NCI-H2029 treated with DMSO at 0.1 percent for 48 hours (cell line): ENCODE measurements around the gene ATXN1.
A peak's percentile ranks its signal among the peaks of the same experiment; 100 is the strongest.

Source experiments
- DNase-seq: peaks from one replicate; lab custom pipeline; 2025; lab: John Stamatoyannopoulos, UW

ATXN1 gene

DNA sequence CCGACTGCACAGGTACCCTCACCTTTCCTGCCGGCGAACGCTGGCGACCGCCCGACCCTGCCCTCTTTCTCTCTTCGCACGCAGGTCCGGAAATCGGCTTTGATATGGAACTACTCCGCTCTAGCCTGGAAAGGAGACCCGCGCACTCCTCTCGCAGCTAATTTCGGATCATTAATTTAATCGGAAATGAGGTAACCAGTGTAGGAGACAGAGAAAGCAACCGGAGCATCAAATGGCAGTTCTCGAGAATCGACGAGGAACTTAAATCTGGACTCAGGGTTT is 949 bp upstream of the ATXN1 start:
- DNase-seq: peak; percentile 31

DNA sequence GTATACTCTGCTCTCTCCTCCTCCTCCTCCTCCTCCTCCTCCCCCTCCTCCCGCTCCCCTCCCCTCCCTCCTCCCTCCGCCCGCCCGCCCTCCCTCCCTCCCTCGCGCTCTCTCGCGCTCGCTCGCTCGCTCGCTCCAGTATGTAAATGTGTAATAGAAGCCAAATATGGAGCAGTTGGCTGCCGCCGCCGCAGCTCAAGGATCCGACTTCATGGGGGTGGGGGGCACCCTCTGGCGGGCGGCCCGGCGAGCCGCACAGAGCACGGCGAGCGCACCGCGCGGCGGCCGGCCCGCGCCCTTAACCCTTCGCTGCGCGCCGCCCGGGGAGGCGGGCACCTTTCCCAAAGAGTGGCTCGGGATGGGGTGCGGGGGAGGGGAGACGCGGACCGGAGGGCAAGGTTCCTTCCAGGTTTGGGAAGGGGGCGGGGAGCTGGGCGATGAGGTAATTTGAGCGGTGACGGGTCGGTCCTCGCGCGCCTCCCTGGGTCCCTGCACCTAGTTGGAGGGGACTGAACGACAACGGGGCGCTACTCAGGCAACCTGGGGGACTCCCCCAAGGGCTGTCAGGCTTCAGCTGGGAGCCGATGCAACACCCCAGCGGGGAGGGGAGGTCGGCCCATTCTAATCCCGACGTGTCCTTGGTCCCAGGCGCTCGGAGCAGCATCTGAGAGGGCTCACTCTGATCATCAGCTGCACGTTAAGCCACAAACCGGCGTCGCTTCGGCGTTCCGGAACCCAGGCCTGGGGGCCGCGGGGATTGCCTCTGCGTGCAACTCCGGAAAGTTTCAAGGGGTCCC is 409 bp upstream of the ATXN1 start:
- DNase-seq: no peak

DNA sequence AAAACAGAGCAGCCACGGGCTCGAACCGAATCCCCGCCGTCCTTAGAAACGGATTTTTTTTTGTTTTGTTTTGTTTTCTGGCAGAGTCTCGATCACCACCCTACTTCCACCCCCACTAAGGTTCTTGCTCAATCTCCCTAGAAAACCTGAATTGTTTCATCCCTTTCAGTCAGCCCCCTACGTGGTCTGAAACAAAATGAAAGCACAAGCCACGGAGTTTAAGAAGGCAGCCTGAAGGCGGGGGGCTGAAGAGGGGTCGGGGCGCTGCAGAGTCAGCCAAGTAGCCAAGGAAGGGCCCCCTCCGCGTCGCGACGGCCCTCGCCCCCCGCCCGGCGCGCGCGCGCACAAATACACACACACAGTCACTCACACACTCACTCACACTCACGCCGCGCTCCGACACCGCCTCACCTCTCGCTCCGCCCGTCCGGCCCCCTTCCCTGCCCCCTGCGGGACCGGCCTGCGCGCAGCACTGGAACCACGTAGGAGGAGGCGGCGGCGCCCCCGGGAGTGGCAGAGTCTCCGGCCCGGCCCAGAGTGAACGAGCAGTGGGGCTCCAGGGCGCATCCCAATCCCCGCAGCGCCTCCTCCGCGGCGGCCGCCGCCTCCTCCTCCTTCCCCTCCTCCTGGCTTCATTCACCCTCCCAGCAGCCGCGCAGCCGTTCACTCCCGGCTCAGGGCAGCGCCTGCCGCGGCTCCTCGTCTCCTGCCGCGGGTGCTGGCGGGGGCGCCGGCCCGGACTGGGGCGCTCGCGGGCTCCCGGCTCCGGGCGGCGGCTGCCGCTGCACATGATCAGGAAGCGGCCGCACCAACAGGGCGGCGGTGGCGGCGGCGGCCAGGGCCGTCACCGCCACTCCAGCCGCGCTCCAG is 1.4 kb downstream of the ATXN1 start:
- peak; percentile 18 for DNase-seq

DNA sequence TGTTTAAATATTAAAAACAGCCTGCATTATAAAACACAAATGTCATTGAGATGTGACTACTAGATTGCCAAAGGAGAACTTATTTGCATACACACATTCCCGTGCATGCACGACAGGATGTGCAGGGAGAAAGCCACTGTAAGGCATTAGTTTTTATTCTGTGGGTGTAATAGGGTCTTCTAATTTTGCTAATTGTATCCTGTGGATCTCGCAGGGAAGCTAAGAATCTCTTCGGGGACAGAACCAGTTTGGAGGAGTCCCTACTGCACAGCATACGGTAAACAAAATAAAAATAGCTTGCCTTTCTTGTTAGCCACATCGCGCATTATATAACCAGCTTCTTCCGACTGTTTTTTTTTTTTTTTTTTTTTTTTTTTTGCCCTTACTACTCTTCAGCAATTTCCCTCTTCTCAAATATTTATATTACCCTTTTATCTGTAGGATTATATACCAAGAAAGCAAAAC is 2.0 kb downstream of the ATXN1 start:
- DNase-seq: no peak

DNA sequence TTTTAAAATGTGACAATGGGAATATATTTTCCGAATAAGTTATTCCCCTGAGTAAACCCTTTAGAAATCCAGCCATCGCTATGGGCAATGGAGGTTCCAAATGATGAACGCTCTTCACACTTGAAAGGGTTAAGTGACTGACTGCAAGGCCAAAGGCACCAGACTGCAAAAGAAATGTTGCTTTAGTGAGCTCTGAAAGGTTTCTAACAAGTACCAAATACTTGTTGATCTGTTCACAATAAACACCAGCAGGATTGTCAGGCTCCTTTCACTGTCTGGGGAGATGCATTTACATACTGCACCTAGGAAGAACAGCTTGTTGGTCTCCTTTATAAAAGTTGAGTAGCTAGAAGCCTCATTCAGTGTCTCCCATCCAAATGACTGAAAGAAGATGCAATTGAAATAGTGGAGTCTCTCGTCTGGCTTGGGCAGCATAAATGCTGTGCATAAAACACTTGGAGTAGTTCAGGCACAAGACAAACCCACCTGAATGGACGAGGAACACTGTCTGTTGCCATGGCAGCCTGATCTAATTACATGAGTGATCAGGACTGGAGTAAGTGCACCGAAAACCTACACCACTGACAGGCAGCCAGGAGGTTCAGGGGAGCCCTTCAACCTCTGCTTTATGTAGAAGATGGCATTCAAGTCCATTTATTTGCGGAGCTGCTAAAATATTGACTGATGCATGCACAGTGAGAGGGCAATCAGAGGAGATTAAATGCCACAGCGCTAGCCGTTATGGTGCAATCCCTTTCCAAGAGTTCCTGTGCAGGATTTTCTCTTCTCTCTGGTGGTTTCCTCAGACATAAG is 2.9 kb downstream of the ATXN1 start:
- no peak for DNase-seq

DNA sequence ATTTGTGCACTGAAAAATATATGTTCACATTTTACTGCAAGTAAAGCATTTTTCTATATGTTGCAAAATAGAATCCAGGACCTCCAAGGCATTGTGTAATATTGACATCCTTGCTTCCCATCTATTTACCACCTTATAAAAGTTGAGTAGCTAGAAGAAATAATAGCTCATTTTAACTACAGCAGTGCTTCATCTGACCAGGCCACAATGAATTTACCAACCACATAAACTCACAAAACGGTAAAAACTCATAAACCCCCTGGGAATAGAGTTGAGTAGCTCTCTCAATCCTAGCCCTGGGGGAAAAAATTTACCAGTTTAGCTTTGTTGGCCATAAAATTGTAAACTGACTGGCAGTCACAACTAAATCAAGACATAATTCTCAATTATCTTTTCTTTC is 3.9 kb downstream of the ATXN1 start:
- no peak for DNase-seq

DNA sequence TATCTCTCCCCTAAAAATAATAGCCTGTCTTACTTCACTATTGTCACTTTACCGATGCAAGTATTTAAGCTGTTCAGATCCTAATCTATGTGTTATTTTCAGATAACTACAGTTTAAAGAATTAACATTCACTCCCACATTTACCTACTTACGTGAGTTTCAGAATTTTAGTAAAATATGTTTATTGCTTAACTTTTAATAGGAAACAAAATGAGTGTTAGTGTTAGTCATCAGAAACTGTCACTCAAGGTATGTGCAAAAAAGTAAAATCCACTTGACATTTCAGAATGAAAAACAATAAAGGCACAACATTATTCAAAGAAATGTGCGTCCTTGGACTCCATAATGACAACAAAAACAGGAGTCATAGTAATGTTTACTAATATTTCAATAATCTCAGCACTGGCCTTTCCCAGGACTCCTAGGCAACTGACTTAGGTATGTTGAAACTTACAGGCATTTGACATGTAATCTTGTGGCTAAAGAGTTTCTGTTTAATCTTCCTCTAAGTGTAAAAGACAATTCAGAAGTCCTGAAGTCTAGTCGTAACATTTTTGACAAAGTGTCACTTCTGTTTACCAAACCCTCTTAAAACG is 4.5 kb downstream of the ATXN1 start:
- no peak for DNase-seq

DNA sequence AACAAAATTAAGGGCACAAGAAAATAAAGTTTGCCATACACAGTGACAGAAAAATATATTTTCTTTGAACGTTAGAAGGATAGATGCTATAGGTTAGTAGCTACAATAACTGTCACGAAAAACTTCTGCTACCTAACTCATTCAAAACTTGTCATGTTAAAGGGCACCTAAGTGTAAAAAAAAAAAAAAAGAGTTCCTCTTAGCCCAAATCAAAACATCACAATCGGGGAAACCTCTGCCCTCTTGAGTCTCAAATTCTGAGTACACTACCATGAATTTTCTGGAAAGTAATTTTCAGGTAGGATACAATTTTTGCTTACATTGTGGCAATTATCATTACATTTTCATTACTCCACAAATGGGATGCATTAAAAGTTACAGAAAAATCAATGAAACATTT is 5.7 kb downstream of the ATXN1 start:
- no peak for DNase-seq

DNA sequence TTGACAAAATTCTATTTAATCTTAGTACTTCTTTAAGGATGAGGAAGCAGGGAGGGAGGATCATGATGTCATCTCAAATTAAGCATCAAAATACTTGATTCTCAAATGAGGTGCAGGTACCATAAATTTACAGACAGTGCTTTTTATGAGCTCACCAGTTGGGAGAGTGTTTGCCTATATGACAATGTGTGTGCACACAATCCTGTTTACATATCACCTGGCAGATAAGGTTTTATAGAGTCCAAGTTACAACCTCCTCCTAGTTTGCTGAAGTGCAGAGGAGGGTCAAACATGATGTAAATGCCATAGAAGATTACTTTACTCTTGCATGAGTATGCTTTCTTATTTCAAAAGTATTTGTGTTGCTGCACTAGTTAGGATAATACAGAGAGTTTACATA is 6.4 kb downstream of the ATXN1 start:
- DNase-seq: no peak

DNA sequence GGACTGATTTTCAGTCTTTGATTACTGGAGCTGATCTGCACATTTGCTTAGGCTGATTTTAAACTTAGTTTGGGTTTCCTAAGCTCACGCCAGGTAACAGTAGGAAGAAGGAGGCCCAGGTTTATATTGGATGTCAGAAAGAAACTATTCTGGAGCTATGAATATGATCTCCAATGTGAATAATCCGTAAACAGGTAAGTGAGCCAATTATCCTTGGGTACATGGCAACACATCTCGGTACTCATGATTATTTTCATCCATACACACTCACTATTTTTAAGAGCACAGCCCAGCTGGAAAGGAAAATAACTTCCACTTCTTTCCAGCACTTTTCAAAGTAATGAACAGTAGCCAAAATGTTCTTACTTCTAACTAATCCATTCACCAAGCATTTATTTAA is 7.0 kb downstream of the ATXN1 start:
- no peak for DNase-seq

DNA sequence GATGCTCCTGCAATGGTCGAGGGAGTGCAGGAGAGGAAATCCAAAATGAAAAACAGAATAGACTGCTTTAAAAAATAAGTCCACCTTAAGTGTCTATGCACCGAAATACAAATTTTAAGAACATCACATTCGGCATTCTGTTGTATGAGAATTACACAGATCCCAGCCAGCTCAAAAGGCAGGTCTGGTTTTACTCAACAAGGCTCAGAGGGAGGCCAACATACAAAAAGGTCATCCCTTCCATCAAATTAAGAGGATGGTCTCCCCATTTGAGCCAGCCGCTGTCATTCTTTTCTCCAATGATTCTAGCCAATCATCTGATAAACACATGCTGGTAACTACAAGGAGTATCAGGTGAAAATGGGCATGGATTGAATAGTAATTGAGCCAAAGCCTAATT is 7.9 kb downstream of the ATXN1 start:
- DNase-seq: no peak

DNA sequence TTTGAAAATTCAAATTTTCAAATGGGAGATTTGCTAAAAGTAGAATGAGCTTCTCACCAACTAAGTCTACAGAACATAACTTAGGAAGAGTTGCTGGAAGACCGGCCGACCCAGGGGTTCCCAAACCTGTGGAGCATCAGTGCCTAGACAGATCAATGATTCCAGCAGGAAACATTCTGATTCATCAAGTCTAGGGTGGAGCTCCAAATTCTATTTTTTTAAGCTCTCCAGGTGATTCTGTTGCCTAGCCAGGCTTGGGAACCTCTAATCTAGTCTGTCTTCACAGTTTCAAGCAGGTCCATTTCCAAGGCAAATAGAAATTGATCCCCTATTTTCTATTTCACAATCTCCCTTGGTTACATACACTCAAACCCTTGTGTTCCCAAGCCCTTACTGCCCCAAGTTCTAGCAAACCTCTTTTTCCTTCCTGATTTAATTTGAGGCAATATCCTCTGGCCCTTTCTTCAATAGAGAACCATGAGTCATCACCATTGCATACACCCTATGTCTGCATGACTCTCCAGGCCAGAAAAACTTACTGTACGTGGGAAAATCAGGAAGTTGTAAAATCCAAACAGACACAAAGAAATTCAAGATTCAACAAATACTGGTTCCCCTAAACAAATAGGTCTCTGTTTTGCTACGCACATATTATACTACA is 8.9 kb downstream of the ATXN1 start:
- DNase-seq: no peak

DNA sequence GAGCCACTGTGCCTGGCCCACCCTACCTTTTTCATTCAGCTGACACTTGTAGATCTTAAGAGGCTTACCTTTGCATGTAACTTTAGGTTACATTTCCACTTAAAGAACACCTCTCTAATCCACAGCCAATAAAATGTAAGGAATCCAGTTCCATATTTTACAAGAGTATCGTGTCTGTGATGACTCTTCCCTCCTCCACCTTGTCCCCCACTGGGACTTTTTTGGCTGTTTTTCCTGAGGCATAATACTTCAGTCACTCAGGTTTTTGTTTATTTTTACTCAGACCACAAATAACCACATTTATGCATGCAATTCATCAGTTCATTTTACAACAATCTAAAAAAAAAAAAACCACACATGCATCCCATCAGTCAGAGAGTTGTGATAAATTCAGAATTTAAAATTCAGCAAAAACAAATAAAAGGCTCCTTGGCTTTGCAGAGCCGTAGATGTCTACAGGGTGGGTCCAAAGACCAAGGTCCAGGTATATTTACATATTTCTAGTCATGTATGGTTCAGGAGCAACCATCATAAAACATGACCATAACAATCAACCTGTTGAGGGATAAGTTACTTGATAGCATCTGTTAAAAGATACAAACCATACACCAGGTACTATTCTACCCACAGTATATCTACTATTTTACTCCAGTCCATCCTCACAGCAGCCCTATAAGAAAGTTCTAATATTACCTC is 9.9 kb downstream of the ATXN1 start:
- no peak for DNase-seq

DNA sequence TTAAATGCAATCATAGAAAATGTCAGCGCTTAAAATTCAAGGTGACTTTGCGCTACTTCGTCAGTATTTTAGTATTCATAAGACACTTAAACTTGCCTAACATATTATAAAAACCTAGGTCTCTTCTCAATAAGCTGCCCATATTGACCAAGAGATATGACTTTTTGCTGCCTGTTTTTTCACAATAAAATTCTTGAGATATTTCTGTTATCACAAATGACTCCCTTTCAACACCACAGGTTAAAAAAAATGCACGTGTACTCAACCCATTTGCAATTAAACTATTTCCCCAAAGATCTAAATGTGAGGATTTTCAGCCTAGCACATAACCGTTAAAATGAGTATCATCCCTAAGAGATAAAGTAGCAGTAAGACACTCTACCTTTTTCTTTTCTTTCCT is 10.7 kb downstream of the ATXN1 start:
- no peak for DNase-seq

DNA sequence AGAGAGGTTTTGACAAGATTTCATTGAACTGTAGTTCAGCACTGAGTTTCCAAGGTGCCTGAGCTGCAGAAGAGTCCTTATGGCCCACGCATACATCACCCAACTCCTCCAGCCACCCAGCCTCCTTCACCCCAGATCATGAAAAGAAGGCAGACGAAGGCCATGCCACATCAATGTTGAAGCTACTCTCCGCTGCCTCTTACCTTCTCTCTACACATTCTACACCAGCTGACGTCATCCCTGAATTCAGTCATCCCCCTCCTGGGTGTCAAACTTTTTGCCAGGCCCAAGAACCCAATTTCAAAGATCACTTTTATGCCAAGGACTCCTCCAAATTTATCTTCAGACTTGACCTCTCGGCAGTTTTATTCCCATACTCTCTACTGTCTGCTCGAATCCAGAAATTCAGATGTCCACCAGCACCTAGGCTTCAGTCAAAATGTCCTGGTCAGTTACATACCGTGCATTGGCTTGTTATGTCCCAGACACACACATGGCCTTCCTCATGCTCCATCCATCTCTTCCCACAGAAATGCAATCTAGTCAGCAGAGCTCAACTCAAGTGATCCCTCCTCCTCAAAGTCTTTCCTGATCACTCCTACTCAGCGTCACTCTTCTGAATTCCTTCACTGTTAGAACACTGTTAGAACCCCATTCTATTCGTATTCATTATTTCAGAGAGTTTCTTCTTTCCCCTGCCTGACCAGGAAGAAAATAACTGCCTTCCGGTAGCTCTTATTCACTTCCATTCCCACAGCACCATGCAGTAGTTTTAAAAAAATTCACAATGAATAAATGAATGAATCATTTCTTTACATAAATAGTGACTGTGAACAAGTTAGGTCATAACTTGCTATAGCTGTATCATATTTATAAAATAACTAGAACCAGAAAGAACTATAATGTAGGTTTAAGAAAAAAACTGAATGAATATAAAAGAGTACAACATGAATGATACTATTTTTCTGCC is 11.5 kb downstream of the ATXN1 start:
- DNase-seq: no peak

DNA sequence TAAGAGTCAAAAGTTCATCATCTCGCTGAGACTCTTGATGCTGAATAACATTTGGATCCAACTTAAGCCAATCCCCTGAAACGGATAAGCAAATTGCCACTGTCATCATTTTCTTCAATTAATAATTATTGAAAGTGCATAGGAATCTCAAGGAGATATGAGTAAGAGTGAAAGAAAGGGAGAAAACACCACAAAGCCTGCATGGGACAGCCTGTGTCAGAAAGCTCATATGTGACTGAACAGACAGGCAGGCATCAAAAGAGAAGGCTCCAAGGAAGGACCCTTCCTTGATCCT is 13.3 kb downstream of the ATXN1 start:
- no peak for DNase-seq

DNA sequence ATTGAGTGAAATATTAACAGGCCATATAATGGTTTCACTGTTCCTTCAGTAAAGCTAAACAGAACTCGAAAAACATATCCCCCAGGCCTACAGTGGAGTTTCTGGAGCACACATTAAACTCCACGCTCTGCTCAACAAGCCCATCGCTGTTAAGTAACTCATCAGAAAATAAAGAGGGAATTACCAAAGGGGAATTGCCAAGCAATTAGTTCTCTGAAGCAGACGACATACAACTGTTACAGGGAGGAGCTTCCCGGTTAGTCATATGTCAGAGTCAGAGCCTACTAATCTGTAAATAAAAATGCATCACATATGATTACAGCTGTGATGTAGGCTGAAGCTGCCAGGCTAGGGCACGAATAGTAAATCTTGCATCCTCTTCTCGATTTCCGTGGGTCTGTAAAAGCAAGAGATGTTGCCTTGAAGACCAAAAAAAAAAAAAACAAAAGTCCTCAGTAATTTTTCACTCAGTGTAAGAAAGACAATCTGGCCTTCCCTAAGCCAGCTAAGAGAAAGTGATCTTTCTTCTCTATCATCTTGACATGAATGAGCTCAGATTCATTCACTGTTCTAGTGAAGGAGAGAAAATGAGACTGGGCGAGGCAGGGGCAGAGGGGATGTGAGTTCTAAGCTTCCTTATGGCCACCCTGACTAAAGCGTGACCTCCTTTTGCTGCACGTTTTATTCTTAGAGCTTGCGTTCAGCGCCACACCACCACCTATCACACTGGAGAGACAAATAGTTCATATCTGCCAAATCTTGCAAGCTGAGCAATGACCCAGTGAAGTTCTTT is 13.8 kb downstream of the ATXN1 start:
- no peak for DNase-seq

DNA sequence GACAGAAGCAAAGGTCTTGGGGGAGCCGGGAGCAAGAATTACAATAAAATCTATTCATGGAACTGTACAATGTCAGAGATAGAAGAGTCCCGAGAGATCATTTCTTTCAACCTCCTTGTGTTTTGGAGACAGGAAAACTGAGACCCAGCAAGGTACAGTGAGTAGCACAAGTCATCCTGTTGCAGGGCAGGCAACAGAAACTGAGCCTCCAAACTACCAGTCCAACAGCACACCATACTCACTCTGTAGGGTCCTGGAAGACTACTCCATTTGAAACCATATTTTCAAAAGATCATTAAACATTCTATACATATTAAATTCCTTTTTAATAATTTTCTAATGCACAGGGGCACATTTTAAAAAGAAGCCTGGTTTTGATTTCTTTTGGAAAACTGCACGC is 14.4 kb downstream of the ATXN1 start:
- DNase-seq: no peak

DNA sequence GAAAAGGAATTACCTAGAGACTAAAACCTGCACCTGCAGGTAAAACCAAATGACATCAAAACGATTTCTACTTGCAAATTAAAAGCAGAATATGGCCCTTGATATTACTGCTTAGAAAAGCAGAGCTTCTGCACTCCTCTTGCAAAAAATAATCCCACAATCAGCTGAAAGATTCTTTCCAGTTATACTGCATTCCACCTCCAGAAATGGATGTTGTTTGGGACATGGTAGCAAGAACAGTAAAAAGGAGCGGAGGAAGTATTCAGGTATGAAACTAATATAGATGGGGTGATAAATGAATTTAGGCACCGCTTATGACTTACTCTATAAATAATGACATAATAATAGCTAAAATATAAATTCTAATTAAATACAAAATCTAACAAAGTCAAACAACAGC is 14.9 kb downstream of the ATXN1 start:
- DNase-seq: no peak
